CD4-positive, alpha-beta T cell treated with Interleukin-1 beta for 1 hour (primary cell): ENCODE data around the gene SLC2A5.
"Not testable (repeated sequence)": the region's sequence is repeated elsewhere in the genome, so short reads cannot be mapped to it uniquely, and the experiment has no call there.

Experiments
- DNase-seq, 2 donors: peaks; one replicate each; pipeline ENCODE4 v3.0.0-alpha.2; 2020 to 2022

Gene SLC2A5, protein sequence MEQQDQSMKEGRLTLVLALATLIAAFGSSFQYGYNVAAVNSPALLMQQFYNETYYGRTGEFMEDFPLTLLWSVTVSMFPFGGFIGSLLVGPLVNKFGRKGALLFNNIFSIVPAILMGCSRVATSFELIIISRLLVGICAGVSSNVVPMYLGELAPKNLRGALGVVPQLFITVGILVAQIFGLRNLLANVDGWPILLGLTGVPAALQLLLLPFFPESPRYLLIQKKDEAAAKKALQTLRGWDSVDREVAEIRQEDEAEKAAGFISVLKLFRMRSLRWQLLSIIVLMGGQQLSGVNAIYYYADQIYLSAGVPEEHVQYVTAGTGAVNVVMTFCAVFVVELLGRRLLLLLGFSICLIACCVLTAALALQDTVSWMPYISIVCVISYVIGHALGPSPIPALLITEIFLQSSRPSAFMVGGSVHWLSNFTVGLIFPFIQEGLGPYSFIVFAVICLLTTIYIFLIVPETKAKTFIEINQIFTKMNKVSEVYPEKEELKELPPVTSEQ

DNA sequence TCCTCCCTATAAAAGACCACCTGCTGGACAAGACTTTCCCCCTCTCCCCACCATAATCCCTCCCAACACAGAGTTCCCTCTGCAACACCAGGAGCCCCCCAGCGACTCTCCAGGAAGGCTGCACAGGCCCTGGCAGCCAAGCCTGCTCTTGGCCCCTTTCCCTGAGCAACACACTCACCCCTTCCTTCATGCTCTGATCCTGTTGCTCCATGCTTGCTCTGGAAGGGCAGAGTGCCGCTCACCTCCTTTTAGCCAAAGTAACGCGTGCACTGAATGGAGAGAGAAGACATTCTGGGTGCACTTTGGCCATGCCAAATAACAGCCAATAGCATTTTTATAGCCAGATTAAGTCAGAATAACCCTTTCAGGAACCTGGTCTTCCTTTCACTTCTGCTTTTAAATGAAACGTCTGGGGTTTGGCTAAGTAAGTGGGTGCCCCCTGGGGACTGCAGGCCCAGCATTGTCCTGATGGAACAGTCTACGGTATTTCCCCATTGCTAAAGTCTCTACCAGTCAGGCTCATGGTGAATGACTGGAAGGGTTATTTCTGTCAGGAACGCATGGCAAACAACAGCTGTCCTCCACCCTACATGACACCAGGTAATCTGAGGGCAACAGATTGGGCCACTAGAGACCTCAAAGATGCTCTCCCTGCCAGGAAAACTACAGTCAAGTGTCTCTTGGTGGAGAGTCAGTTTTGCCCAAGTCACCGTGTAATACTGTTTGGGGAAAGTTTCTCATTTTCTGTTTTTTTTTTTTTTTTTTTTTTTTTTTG is at the start of gene SLC2A5:
SLC2A5 (minus strand) TSS at position 310 of the 775 bp plus-strand sequence; CDS start at position 211, 99 bp downstream.
- DNase-seq = peak; percentile 3 to 66

GRCh38 chr1:9118186-9118585 is 48.8 kb upstream of the SLC2A5 start:
- DNase-seq = no peak

DNA sequence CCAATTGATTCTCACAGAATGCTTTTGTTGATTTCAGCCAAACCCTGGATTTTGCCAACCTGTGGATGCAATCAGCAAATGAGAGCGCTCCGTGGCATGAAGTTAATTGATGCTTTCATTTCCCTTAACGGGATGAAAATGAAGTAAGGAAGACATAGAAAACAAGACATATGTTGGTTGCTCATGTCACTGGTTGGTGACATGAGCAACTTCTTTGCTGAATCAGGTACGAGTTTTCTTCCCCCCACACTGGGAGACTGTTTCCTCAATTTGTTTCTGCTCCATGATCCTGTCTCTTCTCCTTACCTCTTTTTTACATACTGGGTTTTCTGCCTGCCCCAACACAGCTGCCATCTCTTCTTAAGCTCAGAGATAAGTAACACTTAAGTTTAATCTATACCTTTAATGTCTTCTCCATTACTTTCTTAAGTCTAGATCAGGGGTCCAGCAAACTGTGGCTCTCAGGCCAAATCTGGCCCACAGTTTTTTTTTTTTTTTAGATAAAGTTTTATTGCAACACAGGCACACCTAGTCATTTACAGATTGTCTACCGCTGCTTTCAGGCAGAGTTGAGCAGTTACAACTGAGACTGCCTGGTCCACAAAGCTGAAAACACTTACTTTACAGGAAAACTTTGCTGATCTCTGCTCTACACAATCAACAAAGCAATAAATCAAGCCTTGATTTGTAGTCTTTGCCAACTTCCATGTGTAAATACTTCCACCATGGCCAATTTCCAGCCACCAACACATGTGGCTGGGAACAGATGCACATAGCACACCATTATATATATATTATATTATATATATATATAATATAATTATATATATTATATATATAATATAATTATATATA is 46.1 kb upstream of the SLC2A5 start:
- DNase-seq = no peak

DNA sequence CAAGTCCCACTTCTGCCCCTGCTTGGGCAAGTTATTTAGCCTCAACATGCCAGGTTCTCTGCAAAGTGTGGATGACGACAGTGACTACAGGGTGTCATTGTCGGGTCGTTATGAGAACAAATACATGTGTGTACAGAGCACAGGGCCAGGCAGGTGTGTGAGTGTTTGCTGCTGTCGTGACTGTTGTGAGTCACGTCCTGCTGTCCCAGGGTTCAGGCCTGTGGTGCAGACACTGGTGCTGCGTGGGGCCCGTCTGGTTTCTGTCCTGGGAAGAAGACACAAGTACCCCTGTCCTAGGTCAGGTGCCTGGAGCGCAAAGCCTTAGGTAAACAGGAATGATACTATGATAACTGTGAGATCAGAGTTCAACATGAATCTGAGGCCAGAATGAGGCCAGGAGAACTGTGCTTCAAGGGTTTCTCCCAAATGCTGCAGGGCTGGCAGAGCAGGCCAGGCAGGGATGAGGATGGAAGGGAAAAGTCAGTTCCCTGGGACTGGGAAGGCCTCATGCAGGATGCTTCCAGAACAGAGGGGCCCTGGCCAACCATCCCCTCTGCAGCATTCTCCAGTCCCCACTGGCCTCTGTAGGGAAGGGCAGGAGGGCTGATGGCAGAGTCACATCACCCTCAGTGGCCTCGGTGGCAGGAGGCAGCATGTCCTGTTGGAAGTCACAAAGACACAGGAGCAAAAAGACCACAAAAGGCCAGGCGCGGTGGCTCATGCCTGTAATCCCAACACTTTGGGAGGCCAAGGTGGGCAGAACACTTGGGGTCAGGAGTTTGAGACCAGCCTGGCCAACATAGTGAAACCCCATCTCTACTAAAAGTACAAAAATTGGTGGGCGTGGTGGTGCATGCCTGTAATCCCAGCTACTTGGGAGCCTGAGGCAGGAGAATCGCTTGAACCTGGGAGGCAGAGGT is 43.8 kb upstream of the SLC2A5 start:
- no peak for DNase-seq

- no peak for DNase-seq
Observed at GRCh38 chr1:9111957-9112356, 42.5 kb upstream of the SLC2A5 start.

- no peak for DNase-seq
Observed at GRCh38 chr1:9111357-9111691, 41.9 kb upstream of the SLC2A5 start.

DNA sequence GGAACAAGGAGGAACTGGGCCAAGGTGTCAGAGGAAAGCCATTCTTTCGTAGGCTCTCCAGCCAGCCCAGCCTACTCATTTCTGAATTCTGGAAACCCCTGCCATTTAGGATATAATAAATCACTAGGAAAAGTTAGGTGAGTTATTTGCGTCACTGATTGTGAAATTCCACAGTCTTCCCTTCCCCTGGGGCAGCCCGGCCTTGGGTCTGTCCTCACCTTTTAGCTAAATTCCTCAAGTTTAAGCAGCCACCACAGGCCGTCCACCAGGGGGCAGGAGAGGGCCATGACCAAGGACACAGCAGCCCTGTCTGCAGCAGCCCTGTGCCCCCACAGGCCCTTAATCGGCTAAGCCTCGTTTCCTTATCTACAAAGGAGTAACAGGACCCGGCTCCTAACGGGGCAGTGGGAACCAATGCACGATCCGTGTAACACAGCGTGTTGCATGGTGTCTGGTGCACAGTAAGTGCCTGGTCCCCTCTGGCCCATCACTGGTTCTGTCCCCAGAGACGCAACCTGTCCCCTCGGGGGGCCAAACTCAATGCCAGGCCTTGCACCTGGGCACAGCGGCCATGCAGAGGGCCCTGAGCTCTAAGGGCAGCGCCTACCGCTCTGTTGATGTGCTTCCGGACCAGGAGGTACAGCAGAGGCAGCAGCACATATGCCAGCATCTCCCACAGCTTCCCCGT is 41.4 kb upstream of the SLC2A5 start:
- DNase-seq = peak; percentile 78 to 80

DNA sequence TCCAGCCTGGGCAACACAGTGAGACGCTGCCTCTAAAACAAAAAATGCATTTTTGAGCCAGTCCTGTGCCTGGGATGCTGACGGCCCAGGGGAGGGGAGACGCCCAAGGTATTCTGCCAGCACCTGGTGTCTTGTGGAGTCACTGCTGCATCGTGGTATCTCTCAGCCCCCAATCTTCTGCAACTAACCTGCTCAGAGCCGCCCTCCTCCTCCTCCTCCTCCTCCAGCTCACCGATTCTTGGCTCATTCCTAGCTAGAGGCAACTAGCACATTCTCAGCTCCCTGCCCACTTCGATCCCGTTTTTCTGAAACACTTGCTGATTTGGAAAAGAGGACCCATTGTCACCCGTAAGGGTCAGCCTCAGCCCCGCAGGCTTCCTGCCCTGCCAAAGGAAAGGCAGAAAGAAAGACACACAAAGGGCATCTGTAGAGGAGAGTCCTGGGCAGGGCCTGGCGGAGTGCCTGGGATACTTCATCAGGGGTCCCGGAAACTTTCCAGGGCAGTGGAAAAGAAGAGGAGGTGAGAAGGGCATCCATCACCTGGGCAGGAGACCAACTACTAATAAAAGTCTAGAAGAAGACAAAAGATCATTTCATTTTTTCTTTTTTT is 38.7 kb upstream of the SLC2A5 start:
- no peak for DNase-seq

GRCh38 chr1:9107136-9107535 is 37.7 kb upstream of the SLC2A5 start:
- DNase-seq = no peak

DNA sequence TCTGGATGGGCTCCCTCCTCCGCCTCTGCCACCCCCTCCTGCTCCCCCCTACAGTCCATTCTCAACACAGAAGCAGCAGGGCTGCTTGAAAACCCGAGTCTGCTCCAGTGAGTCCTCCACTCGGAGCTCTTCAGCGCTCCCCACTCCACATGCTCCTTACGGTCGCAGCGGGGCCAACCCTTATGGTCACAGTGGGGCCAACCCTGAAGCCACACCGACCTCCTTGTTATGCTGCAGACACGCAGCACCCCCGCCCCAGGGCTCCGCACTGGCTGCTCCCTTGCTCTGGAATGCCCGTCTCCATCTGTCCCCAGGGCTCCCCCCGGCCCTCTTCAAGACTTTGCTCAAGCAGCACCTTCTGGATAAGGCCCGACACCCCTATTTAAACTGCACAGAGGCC is 36.9 kb upstream of the SLC2A5 start:
- no peak for DNase-seq

- DNase-seq = no peak
Observed at GRCh38 chr1:9105336-9105867, 36.0 kb upstream of the SLC2A5 start.

DNA sequence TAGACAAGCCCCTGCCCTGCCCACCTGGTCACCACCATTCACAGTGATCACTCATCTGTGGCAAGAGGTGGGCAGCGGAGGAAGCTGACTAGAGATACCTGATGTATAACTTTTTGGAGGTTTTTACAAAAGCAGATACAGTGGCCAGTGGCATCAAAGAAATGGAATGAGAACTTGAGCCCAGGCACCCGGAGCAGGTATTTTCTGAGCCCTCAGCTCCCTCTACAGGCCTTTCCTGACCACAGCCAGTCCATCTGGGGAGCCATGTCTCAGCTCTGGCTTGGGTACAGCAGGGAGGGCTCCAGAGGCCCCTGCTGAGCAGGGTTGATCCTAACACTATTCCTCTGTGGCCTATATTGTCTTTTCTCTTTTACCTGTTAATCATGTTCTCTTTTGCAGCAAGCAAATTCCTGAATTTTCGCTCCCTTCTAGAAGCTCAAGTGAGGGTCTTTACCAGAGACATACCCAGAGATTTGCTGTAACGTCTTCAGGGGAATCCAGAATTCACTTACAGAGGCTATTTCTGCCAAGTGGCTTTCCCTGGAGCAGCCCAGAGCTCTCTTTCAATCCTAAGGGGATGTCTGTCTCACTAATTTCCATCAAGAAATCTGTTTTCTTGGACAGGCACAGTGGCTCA is 32.2 kb upstream of the SLC2A5 start:
- DNase-seq = peak; percentile 13 to 49

GRCh38 chr1:9100471-9101043 is 31.1 kb upstream of the SLC2A5 start:
- DNase-seq = no peak

GRCh38 chr1:9099555-9099954 is 30.1 kb upstream of the SLC2A5 start:
- DNase-seq = no peak

DNA sequence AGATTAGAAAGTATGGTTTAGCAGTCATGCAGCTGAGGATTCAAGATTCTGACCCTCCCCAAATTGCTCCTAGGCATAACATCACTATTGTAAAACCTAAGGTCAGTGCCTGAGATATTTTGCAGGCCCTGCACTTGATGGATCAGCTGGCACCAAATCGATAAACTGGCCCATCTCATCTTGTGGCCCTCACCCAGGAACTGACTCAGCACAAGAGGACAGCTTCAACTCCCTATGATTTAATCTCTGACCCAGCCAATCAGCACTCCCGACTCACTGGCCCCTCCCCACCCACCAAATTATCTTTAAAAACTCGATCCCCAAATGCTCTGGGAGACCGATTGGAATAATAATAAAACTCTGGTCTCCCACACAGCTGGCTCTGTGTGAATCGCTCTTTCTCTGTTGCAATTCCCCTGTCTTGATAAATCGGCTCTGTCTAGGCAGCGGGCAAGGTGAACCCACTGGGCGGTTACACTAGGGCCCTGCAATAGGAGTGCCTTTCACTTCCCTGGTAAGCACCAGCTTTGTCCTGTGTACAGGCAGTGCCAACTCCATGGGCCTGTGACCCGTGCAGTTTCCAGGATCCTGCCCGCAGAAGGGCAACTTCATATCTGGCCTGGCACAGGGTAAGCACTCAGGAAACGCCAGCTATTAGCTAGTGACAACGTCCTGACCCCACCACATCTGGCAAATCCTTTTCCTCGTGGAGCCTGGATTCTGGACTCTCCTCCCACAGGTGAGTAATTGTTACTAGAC is 28.7 kb upstream of the SLC2A5 start:
- no peak for DNase-seq

- DNase-seq = no peak
Observed at GRCh38 chr1:9095818-9096217, 26.4 kb upstream of the SLC2A5 start.

DNA sequence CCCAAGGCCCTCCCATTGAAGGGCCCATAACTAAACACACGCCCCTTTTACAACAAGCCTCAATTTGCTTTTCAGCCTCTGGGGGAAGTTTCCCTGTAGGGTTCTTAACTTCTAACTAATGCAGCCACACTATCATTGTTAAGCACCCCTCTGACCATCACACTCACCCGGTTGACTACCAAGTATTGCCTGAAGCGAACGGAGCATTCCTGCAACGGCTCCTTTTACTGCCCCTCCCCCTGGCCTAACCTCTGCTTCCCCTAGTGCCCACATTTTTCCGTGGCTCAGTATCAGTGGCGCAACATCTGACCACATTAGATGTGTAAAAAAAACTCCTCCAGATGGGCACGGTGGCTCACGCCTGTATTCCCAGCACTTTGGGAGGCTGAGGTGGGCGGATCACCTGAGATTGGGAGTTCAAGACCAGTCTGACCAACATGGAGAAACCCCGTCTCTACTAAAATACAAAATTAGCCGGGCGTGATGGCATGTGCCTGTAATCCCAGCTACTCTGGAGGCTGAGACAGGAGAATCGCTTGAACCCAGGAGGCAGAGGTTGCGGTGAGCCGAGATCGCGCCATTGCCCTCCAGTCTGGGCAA is 24.7 kb upstream of the SLC2A5 start:
- DNase-seq = not testable (repeated sequence)

DNA sequence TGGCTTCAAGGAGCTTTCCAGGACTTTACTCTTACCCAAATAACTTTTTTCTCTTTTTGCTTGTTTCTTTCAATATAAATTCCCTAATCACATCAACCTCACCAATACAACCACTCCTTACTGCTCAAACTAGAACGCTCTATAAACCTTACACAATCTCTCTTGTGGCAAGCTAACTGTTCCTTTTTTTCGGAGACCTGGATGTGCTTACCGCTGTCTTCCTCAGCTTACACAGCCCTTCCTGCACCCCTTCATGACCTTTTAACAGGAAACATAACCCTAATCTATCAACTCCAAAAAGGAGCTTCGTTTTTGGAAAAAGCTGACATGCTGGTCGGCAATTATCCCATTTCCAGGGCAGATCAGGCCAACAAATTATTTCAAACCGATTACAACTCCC is 24.1 kb upstream of the SLC2A5 start:
- no peak for DNase-seq

GRCh38 chr1:9093091-9093490 is 23.7 kb upstream of the SLC2A5 start:
- DNase-seq = no peak
